ENCODE measurements around the gene COG1.

DNA sequence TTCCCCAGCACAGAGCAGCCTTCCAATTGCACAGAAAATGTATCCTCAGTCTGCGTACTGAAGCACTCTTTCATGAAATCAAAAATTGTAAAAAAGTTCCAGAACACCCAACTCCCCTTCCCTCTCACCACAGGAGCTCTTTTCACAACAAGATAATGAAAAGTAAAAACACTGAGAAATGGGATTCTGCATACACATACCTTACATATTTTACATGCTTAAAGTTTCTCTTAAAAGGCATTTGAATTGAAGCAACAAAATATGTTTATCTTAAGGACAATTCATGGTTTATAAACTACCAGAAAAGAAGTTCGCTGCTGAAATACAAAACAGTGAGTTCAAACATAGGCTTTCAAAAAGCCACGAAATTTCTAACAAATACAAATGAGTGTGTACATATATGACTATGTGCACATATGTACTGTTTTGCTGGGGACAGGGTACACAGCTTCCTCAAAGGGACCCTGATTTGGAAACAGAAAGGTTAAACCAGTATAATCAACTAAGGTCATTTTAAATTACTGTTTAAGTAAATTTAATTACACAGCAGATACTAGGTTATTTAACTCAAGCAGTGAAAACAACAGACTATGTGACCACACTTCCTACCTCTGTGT is 33.8 kb downstream of the COG1 start:
- TF ChIP-seq, protein P1, sequence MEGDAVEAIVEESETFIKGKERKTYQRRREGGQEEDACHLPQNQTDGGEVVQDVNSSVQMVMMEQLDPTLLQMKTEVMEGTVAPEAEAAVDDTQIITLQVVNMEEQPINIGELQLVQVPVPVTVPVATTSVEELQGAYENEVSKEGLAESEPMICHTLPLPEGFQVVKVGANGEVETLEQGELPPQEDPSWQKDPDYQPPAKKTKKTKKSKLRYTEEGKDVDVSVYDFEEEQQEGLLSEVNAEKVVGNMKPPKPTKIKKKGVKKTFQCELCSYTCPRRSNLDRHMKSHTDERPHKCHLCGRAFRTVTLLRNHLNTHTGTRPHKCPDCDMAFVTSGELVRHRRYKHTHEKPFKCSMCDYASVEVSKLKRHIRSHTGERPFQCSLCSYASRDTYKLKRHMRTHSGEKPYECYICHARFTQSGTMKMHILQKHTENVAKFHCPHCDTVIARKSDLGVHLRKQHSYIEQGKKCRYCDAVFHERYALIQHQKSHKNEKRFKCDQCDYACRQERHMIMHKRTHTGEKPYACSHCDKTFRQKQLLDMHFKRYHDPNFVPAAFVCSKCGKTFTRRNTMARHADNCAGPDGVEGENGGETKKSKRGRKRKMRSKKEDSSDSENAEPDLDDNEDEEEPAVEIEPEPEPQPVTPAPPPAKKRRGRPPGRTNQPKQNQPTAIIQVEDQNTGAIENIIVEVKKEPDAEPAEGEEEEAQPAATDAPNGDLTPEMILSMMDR (optimal IDR thresholded peaks at IDR 0.05 in 1 of 3, IDR thresholded peaks at IDR 0.05 in 1 of 3, conservative IDR thresholded peaks at IDR 0.05 in 1 of 3; ENCODE audit: extremely low read depth in 1 of 3, insufficient read depth in 2 of 3, low read length in 3 of 3), result no peak
- TF ChIP-seq EZH2 (IDR thresholded peaks at IDR 0.05; ENCODE audit: low read length), result no peak
